Measurements from ENCODE around the gene PCYT1B. TPM values are rescaled to one million over a fixed set of nuclear protein-coding genes. Genes with fewer than 3 reads are reported as not detected.
"Not testable (repeated sequence)": the region's sequence is repeated elsewhere in the genome, so short reads cannot be mapped to it uniquely, and the experiment has no call there.

PCYT1B gene
- polyA plus RNA-seq, 12 donors: 1.6 to 3.3 (median 2.5) TPM; not detected in 2

DNA sequence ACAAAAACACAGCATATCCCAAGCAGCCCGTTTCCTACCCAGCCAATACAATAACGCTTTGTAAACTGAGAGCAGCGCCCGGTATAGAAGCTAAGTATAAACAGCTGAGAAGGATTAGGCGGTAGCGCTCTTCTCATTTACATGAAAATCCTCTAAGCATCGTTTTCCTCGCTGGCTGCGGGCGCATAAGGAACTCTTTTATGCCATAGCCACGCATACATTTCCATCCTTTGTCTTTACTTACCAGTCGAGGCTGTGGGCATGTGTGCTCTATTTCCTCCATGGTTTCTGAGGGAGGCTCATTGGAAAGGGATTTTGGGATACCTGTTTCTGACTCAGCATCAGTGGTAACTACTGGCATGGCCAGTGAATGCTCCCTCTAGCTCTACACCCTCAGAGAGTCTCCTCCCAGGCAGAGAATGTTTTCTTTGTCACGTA lies 383 bp downstream of the PCYT1B start:
- no peak for DNase-seq

DNA sequence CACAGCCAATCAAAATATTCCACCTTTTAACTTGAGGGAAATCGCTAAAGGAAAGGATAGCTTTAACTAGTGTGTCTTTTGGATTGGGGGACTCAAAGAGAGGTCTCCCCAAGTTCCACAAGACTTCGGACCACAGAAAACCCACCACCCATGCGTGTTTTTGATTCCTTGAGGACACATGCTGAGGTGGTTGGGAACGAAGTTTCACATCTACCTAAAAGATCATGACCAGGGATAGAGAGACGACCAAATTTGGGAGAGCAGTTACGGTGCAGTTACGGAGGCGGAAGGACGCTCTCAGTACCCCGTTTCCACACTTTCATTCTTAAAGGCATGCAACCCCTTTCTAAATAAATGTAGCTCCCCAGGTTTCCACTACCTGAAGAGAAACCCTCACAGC lies 1.1 kb downstream of the PCYT1B start:
- DNase-seq: no peak

DNA sequence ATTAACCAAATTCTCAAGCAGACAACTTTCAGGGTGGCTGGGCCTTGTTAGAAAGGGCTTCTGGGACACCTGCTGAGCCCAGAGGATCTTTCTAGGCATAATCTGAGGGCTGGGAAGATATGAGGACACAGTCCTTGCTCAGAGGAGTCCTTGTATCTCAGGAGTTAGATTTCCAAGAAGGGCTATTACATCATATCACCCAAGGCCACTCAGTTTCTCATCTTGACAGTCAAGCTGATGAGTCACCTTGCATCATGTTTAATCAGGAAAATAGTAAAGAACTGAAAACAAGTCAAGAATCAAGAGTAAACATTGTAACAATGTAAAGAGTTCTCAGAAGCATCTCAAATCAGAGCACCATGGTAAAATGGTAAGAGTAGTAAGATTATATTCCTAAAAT lies 4.0 kb downstream of the PCYT1B start:
- DNase-seq: no peak

DNA sequence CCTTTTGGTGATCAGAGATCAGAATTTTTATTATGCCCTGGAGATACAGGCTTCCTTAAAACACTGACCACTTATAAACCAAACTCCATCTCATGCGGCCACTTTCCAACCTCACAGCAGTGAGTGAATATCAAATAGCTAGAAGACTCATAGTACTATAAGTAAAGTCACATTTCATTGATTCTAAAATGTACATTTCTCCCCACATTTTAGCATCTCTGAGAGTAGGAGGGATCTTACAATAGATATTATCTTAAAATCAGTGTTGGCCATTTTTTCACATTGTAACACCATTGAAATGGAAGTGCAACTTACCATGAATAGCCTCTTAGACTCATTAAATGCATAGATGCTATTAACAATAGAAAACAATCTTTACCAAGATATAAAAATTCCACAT lies 17.4 kb downstream of the PCYT1B start:
- DNase-seq: no peak

DNA sequence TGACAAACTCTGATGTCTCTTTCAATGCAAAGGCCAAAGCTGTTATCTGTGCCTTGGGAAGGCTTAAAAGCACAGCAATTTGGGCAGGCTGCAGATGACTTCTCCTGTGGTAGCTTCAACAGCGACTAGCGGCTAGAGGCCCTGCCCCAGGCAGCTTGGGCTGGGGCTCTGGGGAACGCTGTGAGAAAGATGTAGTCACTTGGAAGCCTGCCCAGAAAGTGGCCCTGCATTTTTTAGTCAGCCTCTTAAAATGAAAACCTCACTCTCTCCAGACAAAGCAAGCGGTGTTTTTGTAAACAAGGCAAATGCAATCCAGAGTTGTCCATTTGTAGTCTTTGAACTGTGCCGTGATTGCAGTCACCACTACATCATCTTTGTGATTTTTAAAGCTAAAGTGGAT lies 27.5 kb downstream of the PCYT1B start:
- peak; percentile 22 for DNase-seq

DNA sequence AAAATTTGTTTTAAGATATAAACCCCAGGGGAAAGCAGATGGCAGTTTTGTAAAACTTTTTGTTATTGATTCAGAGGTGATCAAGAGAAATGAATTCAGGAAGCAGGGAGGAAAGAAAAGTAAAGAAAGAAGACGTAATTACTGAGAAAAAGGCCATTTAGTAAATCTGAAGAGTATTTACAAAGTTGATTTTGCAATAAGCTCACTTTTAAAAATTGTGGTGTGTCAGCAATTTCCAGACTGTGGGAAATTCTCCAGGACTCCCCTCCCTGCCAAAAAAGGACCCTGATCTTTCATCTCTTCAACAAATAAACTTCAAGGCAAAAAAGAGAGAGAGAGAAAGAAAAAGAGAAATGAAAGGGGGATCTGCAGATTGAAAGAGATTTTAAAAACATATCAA lies 36.6 kb downstream of the PCYT1B start:
- no peak for DNase-seq

DNA sequence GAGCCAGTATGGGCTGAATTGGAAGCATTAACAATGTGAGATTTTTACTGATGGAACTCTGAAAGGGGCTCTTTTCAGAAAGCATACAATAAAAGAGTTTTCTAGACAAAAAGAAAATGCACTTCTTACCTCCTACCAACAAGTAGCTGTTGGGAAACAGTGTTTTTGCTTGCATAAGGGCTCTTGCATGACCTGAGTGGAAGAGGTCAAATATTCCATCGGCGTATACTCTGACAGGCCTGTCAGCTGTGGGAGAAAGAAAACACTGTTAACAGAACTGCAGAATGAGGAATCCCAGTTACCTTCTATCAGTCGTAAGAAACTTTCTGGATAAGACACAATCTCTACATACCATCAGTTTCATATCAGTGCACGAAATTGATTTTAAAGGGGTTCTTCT lies 39.5 kb downstream of the PCYT1B start:
- no peak for DNase-seq

DNA sequence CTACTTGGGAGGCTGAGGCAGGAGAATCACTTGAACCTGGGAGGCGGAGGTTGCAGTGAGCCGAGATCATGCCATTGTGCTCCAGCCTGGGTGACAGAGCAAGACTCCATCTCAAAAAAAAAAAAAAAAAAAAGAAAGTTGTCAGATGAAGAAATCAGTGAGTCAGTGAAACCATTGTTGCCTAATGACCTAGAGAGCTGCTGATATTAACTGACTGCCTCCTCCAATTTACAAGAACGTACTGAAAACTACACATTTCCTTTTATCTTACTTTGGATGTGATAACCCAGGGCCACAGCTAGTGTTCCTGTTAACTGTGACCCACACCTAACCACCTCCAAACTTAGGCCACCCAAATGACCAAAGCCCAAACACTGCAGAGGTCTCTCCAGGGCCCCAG lies 41.2 kb downstream of the PCYT1B start:
- DNase-seq: not testable (repeated sequence)

DNA sequence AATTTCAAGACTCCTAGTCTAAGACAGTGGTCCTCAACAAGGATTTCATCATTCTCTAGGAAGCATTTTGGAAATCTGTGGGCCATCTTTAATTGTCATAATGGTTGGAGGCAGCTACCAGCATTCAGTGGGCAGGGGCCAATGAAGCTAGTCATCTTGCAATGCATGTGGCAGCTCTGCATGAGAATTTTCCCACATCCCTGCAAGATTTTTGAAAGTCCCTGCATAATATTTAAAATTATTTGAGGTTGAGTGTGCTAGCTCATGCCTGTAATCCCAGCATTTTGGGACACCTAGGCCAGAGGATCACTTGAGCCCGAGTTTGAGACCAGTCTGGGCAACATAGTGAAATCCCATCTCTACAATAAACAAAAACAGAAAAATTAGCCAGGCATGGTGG lies 44.0 kb downstream of the PCYT1B start:
- DNase-seq: no peak

DNA sequence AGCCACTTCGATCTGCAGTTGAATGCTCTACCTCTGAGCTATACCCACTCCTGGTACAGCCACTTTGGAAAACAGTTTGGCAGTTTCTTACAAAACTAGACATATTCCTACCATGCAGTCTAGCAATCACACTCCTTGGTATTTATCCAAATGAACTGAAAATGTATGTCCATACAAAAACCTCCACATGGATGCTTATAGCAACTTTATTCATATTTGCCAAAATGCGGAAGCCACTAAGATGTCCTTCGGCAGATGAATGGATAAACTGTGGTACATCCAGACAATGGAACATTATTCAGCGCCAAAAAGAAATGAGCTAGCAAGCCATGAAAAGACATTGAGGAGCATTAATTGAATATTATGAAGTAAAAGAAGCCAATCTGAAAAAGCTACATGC lies 45.3 kb downstream of the PCYT1B start:
- DNase-seq: no peak

DNA sequence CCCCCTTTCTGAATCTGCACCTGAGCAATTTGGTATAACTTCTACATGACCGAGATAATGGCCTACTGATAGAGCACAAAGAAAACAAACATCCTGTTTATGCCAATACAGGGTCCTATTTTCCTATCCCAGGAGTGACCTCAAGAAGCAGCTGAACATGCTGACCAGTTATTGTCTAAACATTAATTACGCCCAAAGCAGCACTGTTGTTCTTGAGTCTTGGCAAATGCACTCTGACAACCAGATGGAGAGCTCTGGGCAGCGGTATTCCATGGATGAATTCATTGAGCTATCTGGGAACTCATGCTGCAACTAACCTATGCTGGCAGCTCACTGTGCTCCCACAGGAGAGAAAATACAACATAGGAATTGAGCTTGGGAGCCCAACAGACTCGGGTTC lies 52.6 kb downstream of the PCYT1B start:
- no peak for DNase-seq

DNA sequence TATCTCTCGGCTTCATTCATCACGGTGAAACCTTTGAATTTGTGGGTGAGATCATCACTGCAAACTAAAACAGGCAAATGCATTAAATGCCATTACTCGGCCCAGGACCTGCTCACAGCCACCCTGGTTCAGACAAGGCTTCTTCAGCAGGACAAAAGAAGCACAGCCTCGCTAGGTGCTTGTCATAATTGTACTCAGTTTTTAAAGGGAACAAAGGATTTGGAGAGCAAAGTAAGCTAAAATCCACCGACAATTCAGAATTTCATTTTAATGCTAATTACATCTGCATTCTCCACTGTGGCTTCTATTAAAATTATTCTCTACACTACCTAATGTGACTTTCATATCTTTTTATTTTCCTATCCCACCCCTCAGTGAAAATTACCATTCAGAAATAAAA lies 57.0 kb downstream of the PCYT1B start:
- no peak for DNase-seq

DNA sequence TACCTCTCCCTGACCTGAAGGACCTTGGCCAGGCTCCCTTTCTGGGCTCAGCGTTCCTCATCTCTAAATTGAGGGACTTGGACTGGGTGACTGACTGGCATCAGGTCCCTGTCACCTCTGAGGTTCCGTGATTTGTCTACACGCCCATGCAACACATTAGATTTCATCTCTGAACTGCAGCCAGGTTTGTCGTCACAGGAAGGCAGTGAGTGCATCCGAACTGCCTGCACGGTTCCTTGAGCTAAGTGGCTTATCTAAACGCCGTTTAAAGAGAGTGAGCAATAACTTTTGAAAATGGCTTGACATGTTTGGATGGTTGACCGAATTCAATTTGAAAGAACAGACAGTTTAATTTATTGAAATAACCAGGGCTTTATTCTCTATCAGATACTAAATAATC lies 70.1 kb downstream of the PCYT1B start:
- DNase-seq: no peak

DNA sequence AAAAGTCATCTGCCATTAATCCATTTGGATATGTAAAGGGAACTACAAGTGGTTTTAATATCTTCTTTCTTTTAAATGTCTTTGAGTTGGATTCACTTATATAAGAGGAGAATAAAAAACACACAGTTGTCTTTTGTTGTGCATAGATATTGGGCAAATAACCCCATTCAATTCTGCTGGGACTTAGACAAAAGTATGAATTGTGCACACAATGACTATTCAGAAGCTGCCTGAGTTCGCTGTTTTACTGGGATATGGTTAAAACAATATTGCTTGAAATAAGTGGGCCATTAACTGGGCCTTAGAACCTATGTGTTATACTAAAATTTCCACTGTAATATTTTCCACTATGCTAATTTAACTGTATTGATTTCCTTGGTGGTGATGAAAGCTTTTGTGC lies 71.7 kb downstream of the PCYT1B start:
- DNase-seq: no peak

DNA sequence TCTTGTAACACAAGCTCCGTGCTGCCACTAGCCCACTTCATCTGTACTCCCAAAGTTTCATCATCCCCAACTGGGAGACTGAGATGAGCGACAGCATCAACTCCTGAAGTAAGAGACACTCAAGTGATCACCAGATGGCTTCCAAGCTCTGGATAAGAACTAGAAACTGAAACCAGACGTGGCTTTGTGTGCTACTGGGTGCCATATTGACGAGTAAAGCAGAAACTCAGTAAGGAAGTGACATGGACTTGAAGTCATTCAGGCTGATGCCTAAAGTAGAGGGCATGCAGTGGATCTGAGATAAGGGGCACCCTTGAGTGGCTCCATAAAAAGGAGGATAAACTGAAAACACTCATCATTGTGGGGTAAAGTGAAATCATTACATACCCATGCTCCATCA lies 72.4 kb downstream of the PCYT1B start:
- DNase-seq: no peak

DNA sequence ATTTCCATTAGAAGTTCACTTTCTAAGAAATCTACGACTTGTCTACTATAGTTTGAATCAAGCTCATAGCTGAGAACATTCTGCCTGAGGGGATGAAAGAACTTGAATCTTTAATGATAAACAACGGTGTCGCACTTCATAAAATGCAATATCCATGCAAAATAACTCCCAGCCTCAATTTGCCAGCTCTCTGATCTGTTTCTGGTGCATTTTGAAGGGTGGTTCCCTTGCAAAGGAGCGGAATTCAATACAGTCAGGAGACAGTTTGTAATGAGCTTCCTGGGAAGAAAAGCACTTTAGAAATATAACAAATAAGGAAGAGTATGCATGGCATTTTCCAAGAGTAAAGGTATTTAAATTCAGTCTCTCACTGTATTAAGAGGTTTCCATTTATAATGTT lies 80.0 kb downstream of the PCYT1B start:
- DNase-seq: no peak

DNA sequence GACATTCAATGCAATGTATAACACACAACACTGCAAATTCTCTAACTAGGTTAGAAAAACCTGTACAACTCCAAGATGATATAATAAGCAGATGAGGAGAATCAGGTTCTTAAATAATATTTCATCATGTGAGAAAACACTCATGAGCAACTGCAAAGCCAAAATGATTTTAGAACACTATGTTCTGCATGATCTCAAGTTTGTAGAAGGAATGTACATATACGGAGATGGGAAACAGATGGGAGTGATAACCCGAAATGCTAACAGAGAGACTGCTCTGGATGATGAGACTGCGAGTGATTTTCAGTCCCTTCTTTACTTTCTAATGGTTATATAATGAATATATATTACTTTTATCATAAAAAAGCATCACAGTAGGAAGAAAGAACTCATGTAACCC lies 80.9 kb downstream of the PCYT1B start:
- peak; percentile 18 for DNase-seq

DNA sequence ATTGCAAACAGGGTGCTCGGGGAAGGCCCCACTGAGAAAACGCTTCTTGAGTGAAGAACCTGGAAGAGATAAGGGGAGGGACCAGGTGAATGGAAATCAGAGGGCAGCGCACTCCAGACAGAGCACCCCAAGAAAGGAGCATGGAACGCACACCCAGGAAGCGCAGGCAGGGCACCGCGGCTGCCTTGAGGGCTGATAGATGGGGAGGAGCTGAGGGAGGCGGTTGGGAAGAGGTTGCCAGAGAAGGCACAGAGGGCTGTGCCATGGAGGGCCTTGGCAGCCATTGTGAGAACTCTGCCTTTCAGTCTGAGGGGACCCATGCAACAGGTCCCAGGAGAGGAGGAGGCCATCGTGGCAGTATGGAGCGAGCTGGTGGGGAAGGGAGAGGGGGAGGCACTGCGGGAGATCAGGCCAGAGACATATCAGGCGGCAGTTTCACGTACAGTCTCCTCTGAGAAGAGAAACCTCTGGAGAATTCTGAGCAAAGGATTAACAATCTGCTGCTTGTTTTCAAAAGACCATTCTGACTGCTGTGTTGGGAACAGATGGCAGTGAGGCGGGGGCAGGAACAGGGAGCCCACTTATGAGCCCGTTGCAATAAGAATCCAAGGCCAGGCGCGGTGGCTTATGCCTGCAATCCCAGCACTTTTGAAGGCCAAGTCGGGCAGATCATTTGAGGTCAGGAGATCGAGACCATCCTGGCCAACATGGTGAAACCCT lies 83.7 kb downstream of the PCYT1B start:
- DNase-seq: no peak

DNA sequence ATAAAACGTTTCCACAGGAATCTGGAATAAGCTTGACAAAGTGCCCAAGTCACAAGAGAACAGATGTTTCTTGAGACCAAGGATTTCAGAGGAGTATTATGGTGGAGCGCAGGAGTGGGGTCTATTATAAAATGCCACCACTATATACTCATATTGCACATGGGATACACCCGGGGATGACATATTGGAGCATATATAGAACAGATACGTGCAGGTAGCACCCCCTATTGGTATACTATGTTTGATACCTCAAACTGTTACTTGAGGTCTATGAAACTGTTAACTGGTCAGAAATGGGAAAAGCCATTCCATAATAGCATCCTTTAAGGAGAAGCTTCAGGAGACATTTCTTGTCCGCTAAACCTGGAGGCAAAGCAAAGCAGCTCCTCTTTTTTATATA lies 86.0 kb downstream of the PCYT1B start:
- no peak for DNase-seq

DNA sequence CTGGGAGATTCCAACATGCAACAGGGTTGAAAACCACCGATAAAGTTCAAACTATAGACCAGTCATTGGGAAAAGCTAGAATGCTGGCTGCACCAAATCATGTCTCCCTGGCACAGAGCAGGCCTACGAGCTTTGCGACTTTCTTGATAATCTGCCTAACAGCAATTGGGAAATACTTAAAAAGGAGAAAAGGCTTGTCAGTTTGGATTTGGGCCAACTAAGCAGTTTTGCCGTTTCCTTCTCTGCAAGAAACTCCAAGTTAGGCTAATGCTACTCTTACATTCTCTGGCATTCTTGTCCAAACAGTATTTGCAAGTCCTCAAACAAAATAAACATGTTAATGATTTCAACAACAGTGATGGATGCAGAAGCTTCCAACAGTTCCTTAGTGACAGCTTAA lies 94.1 kb downstream of the PCYT1B start:
- no peak for DNase-seq

DNA sequence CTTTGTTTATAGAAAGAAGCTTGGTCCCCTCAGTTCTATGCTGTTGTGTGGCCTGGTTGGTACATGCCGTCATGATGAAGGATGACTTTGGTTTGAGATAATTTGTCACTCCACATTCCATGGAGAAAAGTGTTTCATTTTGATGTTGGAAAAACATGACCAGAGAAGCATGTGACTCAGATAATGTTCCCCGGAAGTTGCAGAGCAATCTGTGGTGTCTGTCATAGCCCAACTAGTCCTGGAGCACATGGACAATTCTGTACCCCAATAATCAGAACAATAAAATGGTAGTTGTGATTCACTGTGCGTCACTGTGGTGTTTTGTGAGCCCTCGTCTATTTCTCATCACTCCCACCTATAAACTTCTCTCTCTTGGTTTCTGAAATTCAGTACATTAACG lies 97.0 kb downstream of the PCYT1B start:
- no peak for DNase-seq

DNA sequence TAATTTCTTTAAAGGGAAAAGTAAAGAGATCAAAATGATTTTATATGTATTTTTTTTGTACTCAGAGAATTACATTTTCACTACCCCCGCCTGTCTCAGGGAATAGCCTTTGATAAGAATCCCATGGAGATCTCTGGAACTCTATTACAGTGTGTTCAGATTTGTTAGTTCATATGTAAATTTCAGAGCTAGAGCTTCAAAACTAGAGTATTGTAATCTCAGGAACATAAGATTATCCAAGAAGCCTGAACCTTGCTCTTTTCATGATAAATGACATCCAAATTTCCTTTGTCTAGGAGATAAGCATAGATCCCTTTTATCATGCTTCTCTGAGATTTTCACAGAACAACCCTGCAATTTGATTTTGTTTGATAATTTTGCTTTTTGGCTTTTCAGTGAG lies 99.2 kb downstream of the PCYT1B start:
- no peak for DNase-seq

DNA sequence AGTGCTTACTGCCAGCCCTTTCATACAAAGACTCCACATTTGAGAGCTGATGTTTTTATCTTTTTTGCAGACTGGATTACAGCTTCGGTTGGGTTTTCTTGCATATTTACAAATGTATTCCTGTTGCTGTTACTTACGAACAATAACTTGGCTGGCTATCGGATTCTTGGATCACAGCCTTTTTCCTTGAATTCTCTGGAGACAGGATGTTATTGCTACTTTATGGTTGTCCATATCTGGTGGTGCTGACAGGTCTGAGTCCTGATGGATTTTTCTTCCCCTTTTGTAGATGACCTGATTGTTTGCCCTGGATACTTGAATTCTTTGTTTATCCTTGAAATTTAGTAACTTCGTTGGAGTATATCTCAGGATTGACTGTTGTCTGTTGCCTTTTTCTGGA lies 104.4 kb downstream of the PCYT1B start:
- peak; percentile 45 for DNase-seq

DNA sequence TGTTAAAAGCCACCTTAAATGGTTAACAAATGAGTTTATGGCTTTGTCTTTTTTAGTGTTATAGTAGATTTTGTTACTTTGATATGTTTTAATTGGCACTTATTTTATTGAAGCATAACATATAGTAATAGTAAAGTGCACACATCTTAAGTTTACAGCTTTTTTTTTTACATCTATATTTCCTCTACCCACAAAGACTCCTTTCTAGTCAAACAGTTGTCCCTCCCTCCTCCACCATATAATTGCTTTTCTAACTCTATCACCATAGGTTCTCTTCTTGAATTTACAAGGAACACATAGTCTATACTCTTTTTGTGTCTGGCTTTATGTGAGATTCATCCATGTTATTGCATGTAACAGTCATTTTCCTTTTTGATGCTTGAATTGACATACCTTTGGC lies 110.6 kb downstream of the PCYT1B start:
- DNase-seq: no peak

DNA sequence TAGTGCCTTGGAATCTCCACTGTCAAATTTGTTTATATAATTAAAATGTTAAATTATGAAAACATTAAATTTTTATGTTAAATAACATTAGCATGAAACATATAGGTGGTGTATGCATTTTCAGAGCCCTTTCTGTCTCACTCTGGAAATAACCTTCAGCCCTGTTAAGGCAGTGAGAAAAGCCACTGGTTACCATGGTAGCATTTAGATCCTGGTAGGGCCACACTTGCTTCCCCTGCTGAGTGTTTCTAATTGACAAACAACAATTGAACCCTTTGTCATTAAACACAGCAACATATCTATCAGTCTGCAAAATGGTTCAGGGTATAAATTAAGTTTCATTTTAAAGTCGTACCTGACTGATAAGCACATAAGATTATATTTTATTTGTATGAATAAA lies 118.5 kb downstream of the PCYT1B start:
- DNase-seq: no peak

Measured in muscle of arm (tissue), 12 donors.